Body of pancreas (tissue), 4 donors: ENCODE measurements around the gene SETBP1. TPM values are rescaled to one million over a fixed set of nuclear protein-coding genes. Genes with fewer than 3 reads are reported as not detected.

Experiments used
- ATAC-seq: fragments of 150-250 bp; one replicate; pipeline ENCODE4 v1.9.1; 2016
- DNase-seq, 4 donors: peaks; one replicate each; pipeline ENCODE4 v3.0.0-alpha.2; 2019
- H3K27ac ChIP-seq, 4 donors: fragments of 200-600 bp; sonication (generic); 1 replicate in 3 of 4; 2 replicates in 1 of 4; pipeline versions ENCODE4 v1.5.1 to v1.6.1; 2016 to 2019; ENCODE audit warnings: mild to moderate bottlenecking in 1 of 4, mixed read lengths in 1 of 4, moderate library complexity in 1 of 4
- H3K27me3 ChIP-seq, 2 donors: fragments of 200-600 bp; sonication (generic); one replicate each; pipeline ENCODE4 v1.6.0; 2016; ENCODE audit warnings: mild to moderate bottlenecking in 1 of 2
- H3K36me3 ChIP-seq, 2 donors: fragments of 200-600 bp; sonication (generic); replicated peaks in 1 of 2; 2 replicates each; pipeline ENCODE4 v1.5.1; 2016; ENCODE audit warnings: low read depth in 2 of 2; ENCODE audit not compliant: insufficient read depth in 1 of 2
- H3K4me1 ChIP-seq: fragments of 200-600 bp; sonication (generic); one replicate; pipeline ENCODE4 v1.6.0; 2016
- H3K4me3 ChIP-seq, 2 donors: fragments of 200-600 bp; sonication (generic); 1 replicate in 1 of 2; 2 replicates in 1 of 2; pipeline ENCODE4 v1.5.1; 2016 to 2019
- H3K9me3 ChIP-seq, 3 donors: fragments of 200-600 bp; sonication (generic); 1 replicate in 2 of 3; 2 replicates in 1 of 3; pipeline ENCODE4 v1.5.1; 2016
- POLR2A ChIP-seq, 3 donors: fragments of 450-650 bp; IDR thresholded peaks; one replicate each; pipeline ENCODE4 v1.6.1; 2016; ENCODE audit warnings: antibody characterized with exemption in 3 of 3, mild to moderate bottlenecking in 2 of 3
- WGBS, 2 donors: methylation state at CpG; one replicate each; pipeline ENCODE4 v1.1.5; 2017; 5-methylcytosine and 5-hydroxymethylcytosine counted together
- intact Hi-C: fragments of 100-400 bp; cut with DNase I; formaldehyde crosslinking; loops from one replicate; pipeline ENCODE4 v1.15.1; 2023
- total RNA-seq, 2 donors: library from RNA; depleted of rRNA; stranded (reverse); fragments of >200 nt; gene quantifications; one replicate each; pipeline ENCODE4 v1.1.0, GENCODE V29; 2016
- TF ChIP-seq, protein P1 (sequence below), 7 experiments: fragments of 450-650 bp in 4 of 7; fragments of 200-600 bp in 3 of 7; sonication (generic) in 3 of 7; IDR thresholded peaks; one replicate each; pipeline ENCODE4 v1.5.1; 2016 to 2019; ENCODE audit warnings: antibody characterized with exemption in 7 of 7

SETBP1 gene
- total RNA-seq, 2 donors from 2014 or later = 23.6 to 37.2 TPM

DNA sequence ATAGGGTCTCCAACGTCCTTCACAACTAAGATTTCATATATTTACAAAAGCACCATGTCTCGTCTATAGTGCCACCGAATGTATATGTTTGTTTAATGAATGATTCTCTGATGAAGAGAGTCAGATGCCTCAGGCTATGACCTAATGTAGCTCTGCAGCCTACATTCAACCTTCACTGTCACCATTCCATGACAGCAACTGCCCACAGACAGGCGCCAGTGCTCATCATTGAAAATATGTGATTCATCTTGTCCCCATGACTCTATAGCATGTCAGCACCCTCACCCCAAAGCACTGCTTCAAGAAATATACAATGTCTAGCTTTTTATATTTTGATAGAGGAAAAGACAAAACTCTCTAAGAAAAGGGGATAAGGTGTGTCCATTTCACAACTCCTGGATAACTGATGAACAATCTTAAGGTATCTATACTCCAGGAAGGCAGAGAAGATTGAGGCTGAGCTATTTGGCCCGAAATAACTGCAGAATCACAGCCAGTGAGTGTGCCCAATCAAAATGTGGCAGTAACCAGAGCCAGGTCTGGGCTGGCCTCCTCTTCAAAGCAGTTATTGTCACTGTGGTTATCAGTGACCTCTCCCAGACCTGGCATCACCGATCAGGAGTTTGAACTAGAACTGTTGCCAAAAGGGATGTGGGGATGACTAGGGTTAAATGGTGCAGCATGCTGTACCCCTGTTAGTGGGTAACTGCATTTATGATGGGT lies 246.6 kb downstream of the SETBP1 start:
- 86% methylated on average over 6 of the region's 6 CpGs for WGBS, 2 donors
- TF ChIP-seq, protein P1, sequence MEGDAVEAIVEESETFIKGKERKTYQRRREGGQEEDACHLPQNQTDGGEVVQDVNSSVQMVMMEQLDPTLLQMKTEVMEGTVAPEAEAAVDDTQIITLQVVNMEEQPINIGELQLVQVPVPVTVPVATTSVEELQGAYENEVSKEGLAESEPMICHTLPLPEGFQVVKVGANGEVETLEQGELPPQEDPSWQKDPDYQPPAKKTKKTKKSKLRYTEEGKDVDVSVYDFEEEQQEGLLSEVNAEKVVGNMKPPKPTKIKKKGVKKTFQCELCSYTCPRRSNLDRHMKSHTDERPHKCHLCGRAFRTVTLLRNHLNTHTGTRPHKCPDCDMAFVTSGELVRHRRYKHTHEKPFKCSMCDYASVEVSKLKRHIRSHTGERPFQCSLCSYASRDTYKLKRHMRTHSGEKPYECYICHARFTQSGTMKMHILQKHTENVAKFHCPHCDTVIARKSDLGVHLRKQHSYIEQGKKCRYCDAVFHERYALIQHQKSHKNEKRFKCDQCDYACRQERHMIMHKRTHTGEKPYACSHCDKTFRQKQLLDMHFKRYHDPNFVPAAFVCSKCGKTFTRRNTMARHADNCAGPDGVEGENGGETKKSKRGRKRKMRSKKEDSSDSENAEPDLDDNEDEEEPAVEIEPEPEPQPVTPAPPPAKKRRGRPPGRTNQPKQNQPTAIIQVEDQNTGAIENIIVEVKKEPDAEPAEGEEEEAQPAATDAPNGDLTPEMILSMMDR (IDR thresholded peaks at IDR 0.05) = no peak
- no peak for TF ChIP-seq POLR2A (IDR thresholded peaks at IDR 0.05)
- H3K27ac ChIP-seq = no peak overlapping the region
- H3K27me3 ChIP-seq = no peaks in the 10 kb centered on the region
- H3K36me3 ChIP-seq = no peaks in the 10 kb centered on the region
- intact Hi-C loops = no loop called here
- no peak overlapping the region for H3K4me3 ChIP-seq
- ATAC-seq (no peak), DNase-seq (no peak)
- no peaks in the 10 kb centered on the region for H3K9me3 ChIP-seq
- no peaks in the 10 kb centered on the region for H3K4me1 ChIP-seq

GRCh38 chr18:44934901-44935300 lies 254.2 kb downstream of the SETBP1 start:
- Histone ChIP-seq H3K36me3 (no peaks in the 10 kb centered on the region), H3K4me3 (no peak overlapping the region), H3K4me1 (peaks cover 25% of the 10 kb centered on the region), H3K9me3 (peaks cover 0 to 5% (median 0%) of the 10 kb centered on the region in 3 donors), H3K27me3 (no peaks in the 10 kb centered on the region), H3K27ac (no peak overlapping the region)
- intact Hi-C loops = no loop called here
- ATAC-seq (no peak), DNase-seq (no peak)
- TF ChIP-seq, protein P1 (IDR thresholded peaks at IDR 0.05) = no peak
- no peak for TF ChIP-seq POLR2A (IDR thresholded peaks at IDR 0.05)
- 81 to 88% methylated on average over 2 of the region's 2 CpGs for WGBS, 2 donors

- no peaks in the 10 kb centered on the region for H3K36me3 ChIP-seq
- ATAC-seq = no peak
- no peak overlapping the region for H3K4me3 ChIP-seq
- no peaks in the 10 kb centered on the region for H3K27me3 ChIP-seq
- no peak overlapping the region for H3K27ac ChIP-seq
- intact Hi-C loops = no loop called here
- TF ChIP-seq, protein P1 (IDR thresholded peaks at IDR 0.05) = no peak
- TF ChIP-seq POLR2A (IDR thresholded peaks at IDR 0.05) = no peak
- H3K9me3 ChIP-seq = peaks cover 0 to 5% (median 0%) of the 10 kb centered on the region in 3 donors
- H3K4me1 ChIP-seq = peaks cover 25% of the 10 kb centered on the region
- DNase-seq = no peak
Measured at GRCh38 chr18:44935455-44935854, 254.8 kb downstream of the SETBP1 start.

GRCh38 chr18:44936485-44936884 lies 255.8 kb downstream of the SETBP1 start:
- Histone ChIP-seq H3K36me3 (no peaks in the 10 kb centered on the region), H3K4me1 (peaks cover 31% of the 10 kb centered on the region), H3K9me3 (peaks cover 0 to 5% (median 0%) of the 10 kb centered on the region in 3 donors), H3K4me3 (no peak overlapping the region), H3K27me3 (no peaks in the 10 kb centered on the region), H3K27ac (no peak overlapping the region)
- no peak for DNase-seq
- 78 to 79% methylated on average over 6 of the region's 6 CpGs for WGBS, 2 donors
- intact Hi-C loops = no loop called here
- no peak for ATAC-seq
- no peak for TF ChIP-seq POLR2A (IDR thresholded peaks at IDR 0.05)
- TF ChIP-seq, protein P1 (IDR thresholded peaks at IDR 0.05) = no peak
